Nephron (organoid): ENCODE measurements around the gene MICA.
"Not testable (repeated sequence)": the region's sequence is repeated elsewhere in the genome, so short reads cannot be mapped to it uniquely, and the experiment has no call there.

ENCODE experiments used
- H3K27ac Mint-ChIP-seq, 3 experiments: 2 replicates each; pipeline ENCODE4 v1.8.0; 2020; ENCODE audit warnings: mixed read lengths in 3 of 3, mild to moderate bottlenecking in 2 of 3, moderate library complexity in 1 of 3
- H3K27me3 Mint-ChIP-seq: 2 replicates; pipeline ENCODE4 v1.8.0; 2021; ENCODE audit warnings: low read depth, mild to moderate bottlenecking, moderate library complexity, mixed read lengths
- H3K36me3 Mint-ChIP-seq: 2 replicates; pipeline ENCODE4 v1.8.0; 2020; ENCODE audit warnings: low read depth, mixed read lengths
- H3K4me1 Mint-ChIP-seq: 2 replicates; pipeline ENCODE4 v1.8.0; 2020; ENCODE audit warnings: mixed read lengths
- H3K4me3 Mint-ChIP-seq, 3 experiments: 2 replicates each; pipeline ENCODE4 v1.8.0; 2020; ENCODE audit warnings: mild to moderate bottlenecking in 3 of 3, mixed read lengths in 3 of 3, moderate library complexity in 2 of 3
- H3K9me3 Mint-ChIP-seq: 2 replicates; pipeline ENCODE4 v1.8.0; 2020; ENCODE audit warnings: mixed read lengths
- CTCF ChIP-seq, 3 experiments: fragments of 200-600 bp; sonication (generic); IDR thresholded peaks; one replicate each; pipeline ENCODE4 v1.5.0; 2021; ENCODE audit warnings: antibody characterized with exemption in 3 of 3; ENCODE audit not compliant: unreplicated experiment in 3 of 3

MICA gene

DNA sequence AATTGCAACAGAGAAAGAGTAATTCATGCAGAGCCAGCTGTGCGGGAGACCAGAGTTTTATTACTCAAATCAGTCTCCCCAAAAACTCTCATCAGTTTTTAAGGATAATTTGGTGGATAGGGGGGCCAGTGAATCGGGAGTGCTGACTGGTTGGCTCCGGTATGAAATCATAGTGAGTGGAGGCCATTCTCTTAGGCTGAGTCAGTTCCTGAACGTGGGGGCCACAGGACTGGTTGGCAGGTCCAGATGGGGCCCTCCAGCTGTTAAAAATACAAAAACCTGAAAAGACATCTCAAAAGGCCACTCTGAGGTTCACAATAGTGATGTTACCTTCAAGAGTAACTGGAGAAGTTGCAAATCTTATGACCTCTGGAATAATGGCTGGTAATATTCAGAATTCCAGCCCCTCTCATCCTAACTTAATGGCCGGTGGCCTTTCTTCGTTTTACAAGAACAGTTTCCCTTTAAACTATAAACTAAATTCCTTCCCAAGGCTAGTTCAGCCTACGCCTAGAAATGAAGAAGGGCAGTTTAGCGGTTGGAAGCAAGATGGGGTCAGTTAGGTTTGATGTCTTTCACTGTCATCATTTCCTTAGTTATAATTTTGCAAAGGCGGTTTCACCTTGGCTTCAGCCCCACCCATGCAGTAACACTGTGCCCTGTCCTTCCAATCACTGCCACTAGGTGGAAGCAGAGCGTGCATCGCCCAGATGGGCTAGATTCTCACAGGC is 6.8 kb upstream of the MICA start:
- TF ChIP-seq CTCF (IDR thresholded peaks at IDR 0.05; ENCODE audit: unreplicated experiment in 3 of 3), result peak; percentile 79 to 84 (median 79)
- Mint-ChIP-seq H3K36me3 (no peaks in the 10 kb centered on the region), H3K4me3 (peak overlapping the region; percentile 53 to 76 (median 68)), H3K4me1 (peaks cover 21% of the 10 kb centered on the region), H3K27me3 (peaks cover 30% of the 10 kb centered on the region), H3K27ac (peak overlapping the region in 1 of 3 experiments; percentile 26), H3K9me3 (no peaks in the 10 kb centered on the region)

GRCh38 chr6:31397153-31397499 is 6.3 kb upstream of the MICA start:
- H3K27me3 Mint-ChIP-seq, result peaks cover 31% of the 10 kb centered on the region
- peak overlapping the region; percentile 53 to 76 (median 68) for H3K4me3 Mint-ChIP-seq
- H3K9me3 Mint-ChIP-seq, H3K36me3 Mint-ChIP-seq: not testable (repeated sequence)
- peaks cover 24% of the 10 kb centered on the region for H3K4me1 Mint-ChIP-seq
- peak overlapping the region in 1 of 3 experiments; percentile 26 for H3K27ac Mint-ChIP-seq

GRCh38 chr6:31397901-31398525 is 5.4 kb upstream of the MICA start:
- peak overlapping the region in 2 of 3 experiments; percentile 21 to 47 for H3K4me3 Mint-ChIP-seq
- H3K9me3 Mint-ChIP-seq, result no peaks in the 10 kb centered on the region
- TF ChIP-seq CTCF (IDR thresholded peaks at IDR 0.05; ENCODE audit: unreplicated experiment in 3 of 3), result no peak
- H3K4me1 Mint-ChIP-seq, result peaks cover 32% of the 10 kb centered on the region
- H3K27me3 Mint-ChIP-seq, result peaks cover 40% of the 10 kb centered on the region
- no peak overlapping the region for H3K27ac Mint-ChIP-seq
- H3K36me3 Mint-ChIP-seq, result no peaks in the 10 kb centered on the region

- H3K27me3 Mint-ChIP-seq, result peaks cover 43% of the 10 kb centered on the region
- H3K27ac Mint-ChIP-seq, result peak overlapping the region; percentile 40 to 69 (median 56)
- H3K4me3 Mint-ChIP-seq, result peak overlapping the region; percentile 84 to 88 (median 85)
- no peaks in the 10 kb centered on the region for H3K36me3 Mint-ChIP-seq
- TF ChIP-seq CTCF (IDR thresholded peaks at IDR 0.05; ENCODE audit: unreplicated experiment in 3 of 3), result peak; percentile 78 to 86 (median 82)
- H3K9me3 Mint-ChIP-seq, result no peaks in the 10 kb centered on the region
- peaks cover 32% of the 10 kb centered on the region for H3K4me1 Mint-ChIP-seq
Measured at GRCh38 chr6:31399589-31400466, 3.6 kb upstream of the MICA start.

DNA sequence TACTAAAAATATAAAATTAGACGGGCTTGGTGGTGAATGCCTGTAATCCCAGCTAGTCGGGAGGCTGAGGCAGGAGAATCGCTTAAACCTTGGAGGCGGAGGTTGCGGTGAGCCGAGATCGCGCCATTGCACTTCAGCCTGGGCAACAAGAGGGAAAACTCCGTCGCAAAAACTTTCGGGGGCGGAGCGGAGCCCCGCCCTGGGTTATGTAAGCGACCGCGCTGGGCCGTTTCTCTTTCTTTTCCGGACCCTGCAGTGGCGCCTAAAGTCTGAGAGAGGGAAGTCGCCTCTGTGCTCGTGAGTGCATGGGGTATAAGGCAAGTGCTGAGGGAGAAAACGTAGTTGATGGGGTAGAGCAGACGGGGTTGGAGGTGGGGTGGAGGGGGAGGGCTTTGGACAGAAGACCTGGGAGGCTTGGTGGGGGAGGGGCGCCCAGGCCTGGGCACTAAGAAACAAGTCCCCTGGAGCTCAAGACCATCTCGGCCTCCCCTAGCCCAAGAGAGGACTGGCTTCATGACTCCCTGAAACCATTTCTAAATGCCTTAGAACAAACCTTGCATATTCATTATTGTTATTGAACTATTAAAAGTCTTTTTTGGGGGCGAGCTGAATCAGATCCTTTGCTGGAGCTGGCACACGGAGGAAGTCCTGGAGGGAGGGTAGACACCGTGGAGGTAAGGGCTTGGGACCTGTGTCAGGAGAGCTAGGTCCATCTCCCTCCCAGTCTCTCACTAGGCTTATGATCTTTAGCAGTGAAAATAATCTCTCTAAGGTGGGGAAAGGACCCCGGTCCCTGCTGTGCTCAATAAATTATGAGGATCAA is 2.7 kb upstream of the MICA start:
- H3K36me3 Mint-ChIP-seq, result no peaks in the 10 kb centered on the region
- peak overlapping the region; percentile 40 to 69 (median 56) for H3K27ac Mint-ChIP-seq
- TF ChIP-seq CTCF (IDR thresholded peaks at IDR 0.05; ENCODE audit: unreplicated experiment in 3 of 3), result no peak
- H3K4me3 Mint-ChIP-seq, result peak overlapping the region; percentile 84 to 88 (median 85)
- H3K27me3 Mint-ChIP-seq, result peaks cover 41% of the 10 kb centered on the region
- peaks cover 32% of the 10 kb centered on the region for H3K4me1 Mint-ChIP-seq
- no peaks in the 10 kb centered on the region for H3K9me3 Mint-ChIP-seq
